Fibroblast of upper back skin (primary cell): ENCODE data around the gene FHL3.

Source experiments
- DNase-seq: peaks from one replicate; pipeline ENCODE4 v3.0.0-alpha.2; 2013

FHL3 gene, protein sequence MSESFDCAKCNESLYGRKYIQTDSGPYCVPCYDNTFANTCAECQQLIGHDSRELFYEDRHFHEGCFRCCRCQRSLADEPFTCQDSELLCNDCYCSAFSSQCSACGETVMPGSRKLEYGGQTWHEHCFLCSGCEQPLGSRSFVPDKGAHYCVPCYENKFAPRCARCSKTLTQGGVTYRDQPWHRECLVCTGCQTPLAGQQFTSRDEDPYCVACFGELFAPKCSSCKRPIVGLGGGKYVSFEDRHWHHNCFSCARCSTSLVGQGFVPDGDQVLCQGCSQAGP

GRCh38 chr1:38005195-38006007, at the start of gene FHL3:
Gene FHL3, minus strand, starts transcription at chr1:38005514. Its CDS starts 6,102 bp downstream, at chr1:37999412.
- peak; percentile 69 for DNase-seq

DNA sequence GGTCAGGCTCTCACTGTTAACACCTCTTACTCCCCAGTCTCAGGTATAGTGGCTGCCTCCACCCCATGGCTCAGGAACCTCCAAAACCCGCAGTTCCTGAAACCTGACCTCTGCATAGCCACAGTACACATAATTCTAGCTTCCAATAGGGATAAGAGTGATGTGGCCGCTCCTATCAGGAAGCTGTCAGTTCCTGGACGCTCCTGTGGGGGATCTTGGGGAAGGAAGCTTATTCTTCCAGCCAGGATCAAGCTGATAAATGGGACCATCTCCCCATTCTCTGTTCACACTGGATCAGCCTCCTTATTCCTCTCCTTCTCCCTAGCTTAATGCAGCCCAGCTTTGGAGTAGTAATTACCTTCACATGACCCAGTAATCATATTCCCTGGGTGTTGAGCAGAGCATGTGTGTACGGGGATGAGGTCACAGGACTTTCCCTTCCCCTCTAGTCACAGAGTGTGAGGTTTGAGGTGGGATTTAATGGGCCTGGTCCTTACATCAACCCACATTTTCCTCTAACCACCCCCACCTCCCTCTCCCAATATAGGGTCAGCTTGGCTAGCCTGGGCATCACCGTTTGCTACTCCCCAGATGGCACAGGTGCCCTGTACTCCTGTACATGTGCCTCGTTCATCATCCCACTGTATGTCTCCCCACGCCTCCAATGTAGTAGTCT, 48.2 kb upstream of the FHL3 start:
- DNase-seq: no peak

DNA sequence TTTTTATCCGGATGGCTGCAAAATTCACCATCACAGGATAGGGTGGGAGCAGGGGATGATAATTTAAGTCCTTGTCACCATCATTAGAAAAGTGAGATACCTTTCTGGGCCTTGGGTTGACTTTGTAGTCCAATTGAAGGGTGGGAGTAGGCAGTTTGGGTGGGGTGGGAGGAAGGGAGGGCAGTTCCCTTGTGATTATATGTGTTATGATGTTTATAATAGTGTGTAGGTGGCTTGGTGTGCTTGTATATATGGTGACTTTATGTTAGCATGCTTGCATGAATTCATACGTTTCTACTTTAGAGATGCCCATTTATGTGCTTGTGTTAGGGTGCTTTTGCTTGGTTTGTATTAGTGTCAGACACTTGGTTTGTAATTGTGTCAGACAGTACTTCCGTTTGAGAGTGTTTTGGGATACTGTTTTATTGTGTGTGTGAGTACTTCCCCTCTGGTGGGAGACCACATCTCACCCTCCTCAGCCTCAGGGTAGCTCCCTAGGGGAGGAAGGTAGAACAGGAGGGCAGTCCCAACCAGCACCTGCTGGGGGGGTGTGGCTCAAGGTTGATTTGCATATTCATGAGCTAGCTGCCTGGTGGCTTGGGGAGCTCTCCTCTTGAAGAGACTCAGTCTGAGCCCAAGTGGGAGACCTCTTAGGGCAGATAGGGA, 47.6 kb upstream of the FHL3 start:
- no peak for DNase-seq

DNA sequence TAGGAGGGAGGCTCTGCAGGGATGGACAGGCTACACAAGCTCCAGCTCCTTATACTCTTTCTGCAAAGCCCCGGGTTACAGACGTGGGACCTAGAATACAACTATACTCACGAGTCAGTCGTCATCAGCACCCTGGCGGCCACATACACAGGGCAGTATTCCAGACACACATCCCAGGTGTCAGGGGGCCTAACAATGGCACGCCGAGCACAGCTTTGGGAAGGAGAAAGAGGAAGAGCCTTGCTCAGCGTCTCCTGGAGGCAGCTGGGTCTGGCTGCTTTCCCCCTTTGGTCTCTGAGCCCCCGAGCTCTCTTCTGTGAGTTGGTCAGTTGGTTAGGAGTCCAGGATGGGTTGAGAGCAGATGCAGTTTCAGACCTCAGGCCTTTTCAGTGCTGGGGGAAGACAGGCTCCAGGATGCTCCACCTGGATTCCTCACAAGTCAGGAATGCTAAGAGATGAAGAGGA, 45.8 kb upstream of the FHL3 start:
- DNase-seq: no peak

- no peak for DNase-seq
Observed at GRCh38 chr1:38050397-38051078, 45.2 kb upstream of the FHL3 start.

DNA sequence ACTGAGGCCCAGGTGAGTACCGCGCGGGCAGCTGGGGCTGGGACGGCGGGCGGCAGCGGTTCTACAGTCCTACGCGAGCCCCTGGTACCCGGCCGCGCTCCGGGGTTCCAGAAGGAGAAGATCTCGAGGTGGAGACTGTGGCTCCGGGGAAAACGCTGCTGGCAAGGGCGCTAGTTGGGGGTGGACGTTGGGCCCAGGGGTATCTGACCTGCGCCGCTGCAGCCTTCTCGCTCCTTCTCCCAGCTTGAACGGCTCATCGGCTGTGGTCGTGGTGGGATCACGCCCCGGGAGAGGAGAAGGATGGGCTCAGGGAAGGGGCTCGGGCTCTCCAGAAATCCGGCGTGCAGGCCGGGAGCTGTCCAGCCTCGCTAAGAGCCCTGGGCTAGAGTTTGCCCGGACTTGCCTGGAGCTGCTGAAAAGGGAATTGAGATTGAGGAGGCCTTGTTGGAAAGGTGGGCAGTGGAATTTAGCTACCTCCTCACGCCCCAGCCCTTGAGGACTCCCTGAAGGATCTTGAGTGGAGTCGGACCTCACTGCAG, 42.4 kb upstream of the FHL3 start:
- peak; percentile 21 for DNase-seq

DNA sequence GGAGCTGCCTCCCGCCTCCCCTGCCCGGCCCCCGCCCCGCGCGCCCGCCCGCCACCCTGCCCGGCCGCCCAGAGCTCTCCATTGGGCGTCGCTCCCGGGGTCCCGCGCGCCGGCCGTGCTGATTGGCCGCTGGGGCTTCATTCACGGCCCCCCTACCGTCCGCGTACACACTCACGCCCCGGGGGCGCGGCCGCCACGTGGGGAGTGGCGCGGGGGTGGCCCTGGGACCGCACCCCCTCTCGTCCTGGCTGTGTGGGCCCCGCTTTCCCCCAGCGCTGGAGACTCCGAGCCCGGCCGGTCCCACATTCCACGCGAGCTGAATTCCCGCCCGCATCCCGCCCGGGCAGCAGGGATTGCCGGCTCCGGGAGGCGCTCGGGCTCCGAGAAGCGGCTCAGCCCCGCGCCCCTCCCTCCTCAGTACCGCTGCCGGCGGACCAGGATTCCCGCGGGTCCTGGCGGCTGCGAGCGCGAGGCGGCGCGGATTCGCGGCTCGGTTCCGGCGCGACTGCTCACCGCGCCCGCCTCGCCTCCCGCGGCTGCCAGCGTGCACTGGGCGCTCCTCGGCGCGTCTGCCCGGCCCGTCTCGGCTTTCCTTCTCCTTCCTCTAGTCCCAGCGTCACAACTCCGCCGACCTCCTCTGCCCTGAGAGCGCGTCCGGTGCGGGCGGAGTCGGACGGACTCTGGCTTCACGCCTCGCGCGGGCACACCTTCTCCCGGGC, 41.7 kb upstream of the FHL3 start:
- DNase-seq: peak; percentile 80

DNA sequence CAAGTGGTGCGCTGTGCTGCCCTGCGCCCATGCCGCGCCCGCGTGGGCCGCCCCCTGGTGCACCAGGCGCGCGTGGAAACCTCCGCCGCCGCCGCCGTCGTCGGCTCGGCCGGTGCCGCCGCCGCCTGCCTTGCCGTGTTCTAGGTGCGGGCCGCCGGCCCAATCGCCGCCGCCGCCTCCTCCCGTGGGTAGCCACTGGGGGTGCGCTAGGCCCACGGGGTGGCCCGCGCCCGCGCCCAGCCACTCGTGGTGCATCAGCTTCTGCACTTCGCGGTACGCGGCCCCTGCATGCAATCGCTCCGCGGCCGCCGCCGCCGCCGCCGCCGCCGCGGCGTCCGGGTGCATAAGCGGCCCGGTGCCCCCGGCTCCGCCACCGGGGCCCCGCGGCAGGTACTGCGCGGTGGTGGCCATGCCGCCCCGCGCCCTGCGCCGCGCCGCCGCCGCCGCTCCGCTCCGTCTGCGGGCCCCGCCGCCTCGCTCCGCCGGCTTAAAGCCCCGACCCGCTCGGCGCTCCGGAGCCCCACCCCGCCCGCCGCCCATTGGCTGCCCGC, 41.1 kb upstream of the FHL3 start, which contains the start of gene POU3F1:
TSS of gene POU3F1 (minus strand) at position 461 of the 551 bp plus-strand sequence. CDS start at position 411, 50 bp downstream.
- DNase-seq: no peak

DNA sequence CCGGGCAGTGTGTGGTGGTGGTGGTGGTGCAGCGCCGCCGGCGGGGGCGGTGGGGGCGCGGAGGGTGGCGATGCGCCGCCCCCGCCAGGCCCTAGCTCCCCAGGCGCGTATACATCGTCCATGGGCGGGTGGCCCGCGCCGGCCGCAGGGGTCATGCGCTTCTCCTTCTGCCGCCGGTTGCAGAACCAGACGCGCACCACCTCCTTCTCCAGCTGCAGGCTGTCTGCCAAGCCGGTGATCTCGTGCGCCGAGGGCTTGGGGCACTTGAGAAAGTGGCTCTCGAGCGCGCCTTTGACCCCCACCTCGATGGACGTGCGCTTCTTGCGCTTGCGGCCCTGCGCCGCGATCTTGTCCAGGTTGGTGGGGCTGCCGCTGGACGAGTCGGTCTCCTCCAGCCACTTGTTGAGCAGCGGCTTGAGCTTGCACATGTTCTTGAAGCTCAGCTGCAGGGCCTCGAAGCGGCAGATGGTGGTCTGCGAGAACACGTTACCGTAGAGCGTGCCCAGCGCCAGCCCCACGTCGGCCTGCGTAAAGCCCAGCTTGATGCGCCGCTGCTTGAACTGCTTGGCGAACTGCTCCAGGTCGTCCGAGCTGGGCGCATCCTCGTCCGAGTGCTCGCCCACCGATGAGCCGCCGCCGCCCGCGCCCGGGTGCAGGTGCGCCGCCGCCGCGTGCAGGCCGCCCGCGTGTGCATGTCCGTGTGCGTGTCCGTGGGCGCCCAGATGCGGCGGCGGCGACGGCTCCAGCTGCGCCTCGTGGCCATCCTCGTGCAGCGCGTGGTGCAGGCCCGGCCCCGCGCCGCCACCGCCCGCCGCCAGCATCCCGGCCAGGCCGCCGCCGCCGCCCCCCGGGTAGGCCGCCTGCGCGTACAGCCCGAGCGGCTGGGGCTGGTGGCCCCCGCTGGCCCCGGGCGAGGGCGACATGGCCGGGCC, 40.4 kb upstream of the FHL3 start:
- no peak for DNase-seq

GRCh38 chr1:38044221-38045215, 39.2 kb upstream of the FHL3 start:
- DNase-seq: no peak

- DNase-seq: no peak
Observed at GRCh38 chr1:38043036-38043747, 37.9 kb upstream of the FHL3 start.

- no peak for DNase-seq
Observed at GRCh38 chr1:38041936-38042834, 36.9 kb upstream of the FHL3 start.

GRCh38 chr1:38039331-38040088, 34.2 kb upstream of the FHL3 start:
- DNase-seq: no peak

DNA sequence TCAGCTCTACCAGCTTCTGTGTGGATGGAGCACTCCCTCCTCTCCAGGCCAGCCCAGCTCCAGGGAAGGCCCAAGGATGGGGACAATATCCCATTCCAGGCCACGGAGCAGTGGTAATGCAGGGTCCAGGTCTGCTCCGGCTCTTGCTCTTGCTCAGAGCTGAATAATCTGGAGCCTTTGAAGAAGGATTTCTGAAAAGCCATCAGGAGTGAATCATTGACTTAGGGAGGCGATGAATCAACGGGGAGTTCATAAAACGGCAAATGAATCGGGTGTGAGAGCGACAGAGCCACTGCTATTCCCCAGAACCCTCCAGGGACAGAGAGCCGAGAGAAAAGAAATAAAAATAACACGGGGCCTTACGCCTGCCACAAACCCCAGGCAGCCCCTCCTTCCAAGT, 33.5 kb upstream of the FHL3 start:
- peak; percentile 77 for DNase-seq

DNA sequence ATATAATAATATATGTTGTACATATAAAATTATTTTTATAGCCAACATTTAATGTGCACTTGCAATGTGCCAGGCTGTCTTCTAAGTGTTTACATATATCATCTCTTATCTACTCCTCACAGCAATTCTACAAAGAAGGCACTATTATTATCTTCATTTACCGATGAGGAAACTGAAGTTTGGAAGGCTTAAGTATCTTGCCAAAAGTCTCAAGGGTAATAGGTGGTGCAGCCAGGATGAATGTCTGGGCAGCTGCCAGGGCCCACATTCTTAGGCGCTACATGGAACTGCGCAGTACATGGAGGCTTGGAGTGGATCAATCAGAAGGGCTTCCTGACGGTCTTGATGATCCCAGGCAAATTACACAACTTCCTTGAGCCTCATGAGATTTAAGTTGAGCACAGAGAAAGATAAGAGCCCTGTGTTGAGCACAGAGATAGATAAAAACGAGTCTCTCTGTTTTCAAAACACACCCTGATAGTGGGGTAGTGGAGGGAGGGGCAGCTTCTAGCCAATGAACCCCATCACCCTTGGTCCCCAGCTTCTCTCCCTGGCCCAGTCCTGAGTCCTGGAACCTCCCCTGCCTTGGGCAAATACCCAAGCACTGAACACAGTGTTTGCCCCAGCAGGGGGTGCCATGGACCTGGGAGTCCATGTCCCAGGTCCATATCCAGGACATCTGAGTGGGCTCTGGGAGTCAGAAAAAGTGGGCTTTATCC, 32.1 kb upstream of the FHL3 start:
- DNase-seq: no peak
